Endometrium (tissue), 2 donors: Measurements from ENCODE around the gene EGFL6.
"Not testable (repeated sequence)": the region's sequence is repeated elsewhere in the genome, so short reads cannot be mapped to it uniquely, and the experiment has no call there.

Source experiments
- FAIRE-seq: peaks from 2 replicates; lab custom pipeline; 2012; peaks lifted over from hg19 to GRCh38; lab: Jason Lieb, UNC
- donor health status: control.
- donor health status: control.

EGFL6 gene

DNA sequence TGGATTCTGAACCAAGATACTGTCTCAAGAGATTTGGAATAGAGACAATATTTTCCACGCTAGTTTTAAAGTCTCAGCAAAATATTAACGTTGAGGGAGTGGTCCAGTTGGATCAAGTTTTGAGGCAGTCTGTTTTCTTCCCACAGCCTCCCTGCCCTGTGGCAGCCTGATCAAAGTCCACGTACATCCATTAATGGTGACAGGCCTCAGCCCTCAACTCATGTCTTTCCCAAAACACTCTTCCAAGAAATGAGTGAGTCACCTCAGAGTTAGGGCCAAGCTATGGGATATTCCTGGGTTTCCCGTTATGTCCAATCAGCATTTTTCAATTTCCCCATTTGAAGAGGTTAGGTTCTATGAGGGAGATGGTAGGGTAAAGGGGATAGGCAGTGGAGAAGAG, 28.5 kb downstream of the EGFL6 start:
- no peak for FAIRE-seq

DNA sequence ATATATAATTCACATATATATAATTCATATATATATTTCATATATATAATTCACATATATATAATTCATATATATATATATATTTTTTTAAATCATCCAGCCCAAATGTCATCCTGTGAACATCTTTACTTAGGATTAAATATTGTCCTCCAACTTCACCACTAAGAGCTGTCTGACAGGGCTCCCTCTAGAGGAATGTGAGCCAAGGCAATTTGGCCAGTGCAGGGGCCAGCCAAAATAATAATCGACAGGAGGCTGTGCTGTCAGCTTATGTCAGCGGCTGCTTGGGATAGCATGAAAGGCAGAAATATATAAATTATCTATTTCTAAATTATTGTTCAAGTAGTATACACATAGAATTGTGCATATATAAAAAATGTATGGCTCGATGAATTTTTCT, 29.5 kb downstream of the EGFL6 start:
- FAIRE-seq = peak; percentile 77

DNA sequence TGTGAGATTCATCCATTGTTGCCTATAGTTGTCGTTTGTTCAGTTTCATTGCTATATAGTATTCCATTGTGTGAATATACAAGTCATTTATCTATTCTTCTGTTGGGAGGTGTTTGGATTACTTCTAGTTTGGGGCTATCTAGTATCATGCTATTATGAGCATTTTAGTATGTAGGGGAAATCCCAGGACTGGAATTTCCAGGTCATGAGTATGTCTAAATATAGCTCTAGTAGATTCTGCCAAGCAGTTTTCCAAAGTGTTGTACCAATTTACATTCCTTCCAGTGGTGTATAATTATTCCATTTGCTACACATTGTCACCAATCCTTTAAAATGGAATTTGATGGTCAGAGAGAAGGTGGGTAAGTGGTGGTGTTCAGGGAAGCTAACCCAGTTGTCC, 30.1 kb downstream of the EGFL6 start:
- FAIRE-seq = no peak

GRCh38 chrX:13605611-13606010, 36.2 kb downstream of the EGFL6 start:
- FAIRE-seq = no peak

GRCh38 chrX:13607331-13607995, 38.1 kb downstream of the EGFL6 start:
- FAIRE-seq = no peak

DNA sequence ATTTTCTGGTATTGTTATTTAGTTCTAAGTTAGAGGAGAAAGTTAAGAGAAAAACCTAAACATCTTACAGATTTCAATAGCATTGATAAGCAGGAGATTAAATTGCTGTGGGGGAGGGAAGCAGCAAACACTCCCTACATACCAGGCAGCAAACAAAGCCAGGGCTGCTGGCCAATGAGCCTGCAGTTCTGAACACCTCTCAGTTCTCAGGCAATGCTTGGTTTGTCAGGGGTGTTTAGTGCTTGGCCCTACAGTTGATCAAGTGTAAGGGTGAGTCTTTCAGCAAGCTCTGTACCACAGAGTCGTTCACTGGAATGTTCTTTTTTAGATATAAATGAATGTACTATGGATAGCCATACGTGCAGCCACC, 38.6 kb downstream of the EGFL6 start:
- FAIRE-seq = no peak

DNA sequence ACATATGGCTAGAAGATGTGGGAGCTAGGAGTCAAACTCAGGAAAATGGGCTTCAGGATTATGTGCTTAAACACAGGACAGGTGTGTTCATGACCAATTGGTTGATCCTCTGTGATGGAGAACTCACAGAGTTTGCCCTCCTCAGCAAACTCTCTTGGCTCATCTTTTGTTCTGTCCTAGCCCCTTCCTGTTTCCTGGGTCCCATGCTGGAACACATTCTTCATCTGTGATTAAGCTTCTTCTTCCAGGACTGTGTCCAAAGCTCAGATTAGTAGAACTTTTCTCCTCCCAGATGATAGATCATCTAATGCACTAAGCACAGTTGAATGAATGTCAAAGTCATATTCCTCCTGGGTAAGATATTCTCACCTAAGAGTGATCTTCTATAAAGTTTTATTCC, 44.8 kb downstream of the EGFL6 start:
- no peak for FAIRE-seq

GRCh38 chrX:13620207-13620606, 50.8 kb downstream of the EGFL6 start:
- FAIRE-seq = no peak

DNA sequence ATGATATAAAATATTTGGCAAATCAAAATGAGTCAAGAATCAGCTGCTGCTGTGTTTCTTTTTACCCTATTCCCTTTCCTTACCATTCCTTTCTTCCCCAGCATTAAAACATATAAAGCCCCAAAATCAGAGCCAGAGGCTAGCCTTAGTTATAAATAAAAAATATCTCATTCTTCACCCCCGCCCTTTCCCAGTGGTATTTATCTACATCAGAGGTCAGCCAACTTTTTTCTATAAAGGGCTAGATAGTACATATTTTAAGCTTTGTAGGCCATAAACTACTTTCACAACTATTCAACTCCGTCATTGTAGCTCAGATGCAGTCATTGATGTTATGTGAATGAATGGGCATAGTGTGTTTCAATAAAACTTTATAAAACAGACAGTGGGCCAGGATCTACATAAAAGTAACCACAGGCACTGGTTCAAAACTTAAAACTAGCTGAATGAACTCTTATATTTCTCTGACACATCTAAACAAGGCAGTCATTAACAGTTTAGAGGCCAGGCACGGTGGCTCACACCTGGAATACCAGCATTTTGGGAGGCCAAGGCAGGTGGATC, 53.1 kb downstream of the EGFL6 start:
- no peak for FAIRE-seq

DNA sequence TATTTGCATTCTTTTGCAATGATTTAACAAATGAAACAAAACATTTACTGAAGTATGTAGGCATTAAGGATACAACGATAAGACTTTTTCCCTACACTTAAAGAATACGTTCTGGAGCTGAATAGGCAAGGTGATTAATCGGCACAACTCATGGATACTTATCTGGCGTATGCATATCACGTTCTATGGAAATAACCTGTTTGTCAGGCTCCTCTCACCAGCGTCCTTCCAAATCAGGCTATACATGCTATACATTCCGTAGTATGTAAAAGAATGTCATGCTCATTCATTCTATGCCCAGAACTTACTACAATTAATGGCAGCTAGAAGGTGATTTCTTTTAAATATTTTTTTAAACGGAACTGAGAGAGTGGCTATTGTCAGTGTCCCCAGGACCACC, 57.9 kb downstream of the EGFL6 start:
- FAIRE-seq = no peak

DNA sequence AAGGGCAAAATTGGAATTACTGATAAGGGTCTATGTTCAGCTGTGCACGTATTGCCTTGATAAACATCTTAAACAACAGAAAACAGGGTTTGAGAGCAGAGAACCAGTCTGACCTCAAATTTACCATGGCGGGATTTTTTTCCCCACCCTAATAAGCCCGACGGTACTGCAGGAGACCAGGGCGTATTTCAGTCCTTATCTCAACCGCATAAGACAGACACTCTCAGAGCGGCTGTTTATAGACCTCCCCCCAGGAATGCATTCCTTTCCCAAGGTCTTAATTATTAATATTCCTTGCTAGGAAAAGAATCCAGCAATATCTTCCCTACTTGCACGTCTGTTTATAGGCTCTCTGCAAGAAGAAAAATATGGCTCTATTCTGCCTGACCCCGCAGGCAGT, 67.8 kb downstream of the EGFL6 start:
- FAIRE-seq = not testable (repeated sequence)

DNA sequence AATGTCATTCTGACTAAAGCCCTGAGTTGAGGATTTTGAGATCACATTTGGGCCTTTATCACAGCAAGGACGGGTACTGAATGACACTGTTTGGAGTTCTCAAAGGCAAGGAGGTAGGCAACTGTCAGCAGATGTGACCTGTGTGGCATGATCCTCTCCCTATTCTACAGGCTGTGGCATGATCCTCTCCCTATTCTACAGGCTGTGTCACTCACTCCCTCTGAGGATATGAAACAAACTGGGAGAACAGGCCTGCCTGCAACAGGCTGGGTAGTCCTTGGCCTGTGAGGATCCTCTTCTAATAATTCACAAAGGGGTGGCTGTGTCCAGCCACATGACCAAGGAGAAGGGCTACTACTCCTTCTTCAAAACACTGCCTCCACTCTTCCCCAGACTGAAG, 68.6 kb downstream of the EGFL6 start:
- FAIRE-seq = no peak

- no peak for FAIRE-seq
Observed at GRCh38 chrX:13638826-13639225, 69.4 kb downstream of the EGFL6 start.

GRCh38 chrX:13641684-13642083, 72.3 kb downstream of the EGFL6 start:
- not testable (repeated sequence) for FAIRE-seq

GRCh38 chrX:13645464-13646153, 76.2 kb downstream of the EGFL6 start:
- FAIRE-seq = no peak

GRCh38 chrX:13646154-13646549, 76.8 kb downstream of the EGFL6 start:
- no peak for FAIRE-seq

- no peak for FAIRE-seq
Observed at GRCh38 chrX:13647709-13648212, 78.4 kb downstream of the EGFL6 start.

DNA sequence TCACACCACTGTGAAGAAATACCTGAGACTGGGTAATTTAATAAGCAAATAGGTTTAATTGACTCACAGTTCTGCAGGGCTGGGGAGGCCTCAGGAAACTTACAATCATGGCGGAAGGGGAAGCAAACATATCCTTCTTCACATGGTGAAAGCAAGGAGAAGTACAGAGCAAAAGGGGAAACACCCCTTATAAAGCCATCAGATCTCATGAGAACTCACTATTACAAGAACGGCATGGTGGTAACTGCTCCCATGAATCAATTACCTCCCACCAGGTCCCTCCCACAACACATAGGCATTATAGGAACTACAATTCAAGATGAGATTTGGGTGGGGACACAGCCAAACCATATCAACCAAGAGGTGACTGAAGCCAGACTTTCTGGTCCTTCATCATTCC, 78.9 kb downstream of the EGFL6 start:
- not testable (repeated sequence) for FAIRE-seq

DNA sequence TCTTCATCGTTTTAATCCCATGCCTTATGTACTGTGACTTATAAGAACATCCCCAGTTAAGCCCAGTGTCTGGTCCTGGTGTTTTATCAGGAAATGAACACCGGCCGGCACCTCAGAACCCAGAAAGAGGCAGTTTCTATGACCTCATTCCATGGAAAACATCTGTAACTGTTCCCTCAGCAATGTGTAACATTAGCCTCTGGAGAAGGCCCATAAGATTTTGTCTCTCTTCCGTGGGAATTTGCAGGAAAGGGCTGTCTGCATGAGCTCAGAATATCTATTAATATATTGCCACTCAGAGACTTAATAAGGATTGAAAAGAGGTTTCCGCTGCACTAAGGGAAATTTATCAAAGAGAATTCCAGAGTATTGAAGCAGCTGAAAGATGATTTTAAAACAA, 80.4 kb downstream of the EGFL6 start:
- FAIRE-seq = no peak

GRCh38 chrX:13650318-13650717, 80.9 kb downstream of the EGFL6 start:
- FAIRE-seq = no peak

DNA sequence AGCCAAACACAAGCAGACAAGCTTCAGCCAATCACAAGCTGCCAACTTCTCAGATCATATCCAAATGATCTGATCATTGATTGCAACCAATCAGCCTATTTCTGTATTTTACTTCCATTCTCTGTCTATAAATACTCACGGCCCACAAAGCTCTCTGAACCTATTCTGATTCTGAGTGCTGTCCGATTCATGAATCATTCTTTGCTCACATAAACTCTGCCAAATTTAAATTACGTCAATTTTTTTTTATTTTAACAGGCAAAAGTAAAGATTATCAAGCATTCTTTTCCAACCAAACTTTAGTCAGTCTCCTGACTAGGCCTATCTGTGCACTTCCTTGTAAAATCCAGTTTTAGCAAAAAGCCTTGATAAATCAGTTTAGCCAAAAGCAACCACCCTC, 81.7 kb downstream of the EGFL6 start:
- no peak for FAIRE-seq

- no peak for FAIRE-seq
Observed at GRCh38 chrX:13652287-13652793, 82.9 kb downstream of the EGFL6 start.
